ENCODE measurements around the gene GRK6. TPM values are rescaled to one million over a fixed set of nuclear protein-coding genes. Genes with fewer than 3 reads are reported as not detected.

GRK6 gene
- total RNA-seq, 1 donor from 2014 or later, result 28.7 TPM

GRCh38 chr5:177382423-177383029 lies 44.0 kb upstream of the GRK6 start:
- no peak overlapping the region for H3K4me3 ChIP-seq
- H3K27ac ChIP-seq, result no peak overlapping the region
- H3K9me3 ChIP-seq, result no peaks in the 10 kb centered on the region
- no peak for TF ChIP-seq POLR2AphosphoS5 (IDR thresholded peaks at IDR 0.05; ENCODE audit: insufficient read depth in 1 of 2, low read depth in 1 of 2)
- TF ChIP-seq POLR2A (IDR thresholded peaks at IDR 0.05), result no peak
- TF ChIP-seq CTCF (IDR thresholded peaks at IDR 0.05), result no peak
- intact Hi-C loops (cut with DNase I), result no loop called here
- H3K27me3 ChIP-seq, result no peaks in the 10 kb centered on the region
- peaks cover 18% of the 10 kb centered on the region for H3K4me1 ChIP-seq
- DNase-seq (ENCODE audit: extremely low spot score in 2 of 2), result no peak
- no peaks in the 10 kb centered on the region for H3K36me3 ChIP-seq

GRCh38 chr5:177383181-177383580 lies 43.3 kb upstream of the GRK6 start:
- Histone ChIP-seq H3K4me1 (peaks cover 23% of the 10 kb centered on the region), H3K4me3 (no peak overlapping the region), H3K36me3 (no peaks in the 10 kb centered on the region), H3K9me3 (no peaks in the 10 kb centered on the region), H3K27me3 (no peaks in the 10 kb centered on the region), H3K27ac (no peak overlapping the region)
- TF ChIP-seq POLR2A (IDR thresholded peaks at IDR 0.05), result no peak
- no peak for TF ChIP-seq POLR2AphosphoS5 (IDR thresholded peaks at IDR 0.05; ENCODE audit: insufficient read depth in 1 of 2, low read depth in 1 of 2)
- TF ChIP-seq CTCF (IDR thresholded peaks at IDR 0.05), result no peak
- no peak for DNase-seq (ENCODE audit: extremely low spot score in 2 of 2)
- intact Hi-C loops (cut with DNase I), result no loop called here

GRCh38 chr5:177384134-177384533 lies 42.3 kb upstream of the GRK6 start, which contains the start of gene SLC34A1:
SLC34A1 (plus strand) TSS chr5:177384434; CDS start chr5:177385742, 1,308 bp downstream.
- Histone ChIP-seq H3K4me1 (peaks cover 33% of the 10 kb centered on the region), H3K9me3 (no peaks in the 10 kb centered on the region), H3K27me3 (no peaks in the 10 kb centered on the region), H3K27ac (no peak within 1 kb of the TSS), H3K36me3 (no peaks in the 10 kb centered on the region), H3K4me3 (no peak within 1 kb of the TSS)
- DNase-seq (ENCODE audit: extremely low spot score in 2 of 2), result no peak
- TF ChIP-seq POLR2A (IDR thresholded peaks at IDR 0.05), result no peak
- no peak for TF ChIP-seq CTCF (IDR thresholded peaks at IDR 0.05)
- TF ChIP-seq POLR2AphosphoS5 (IDR thresholded peaks at IDR 0.05; ENCODE audit: insufficient read depth in 1 of 2, low read depth in 1 of 2), result no peak
- intact Hi-C loops (cut with DNase I), result no loop called here

- TF ChIP-seq CTCF (IDR thresholded peaks at IDR 0.05), result no peak
- TF ChIP-seq POLR2A (IDR thresholded peaks at IDR 0.05), result no peak
- no peak for TF ChIP-seq POLR2AphosphoS5 (IDR thresholded peaks at IDR 0.05; ENCODE audit: insufficient read depth in 1 of 2, low read depth in 1 of 2)
- H3K9me3 ChIP-seq, result no peaks in the 10 kb centered on the region
- H3K27ac ChIP-seq, result no peak overlapping the region
- H3K27me3 ChIP-seq, result no peaks in the 10 kb centered on the region
- H3K4me3 ChIP-seq, result no peak overlapping the region
- no peaks in the 10 kb centered on the region for H3K36me3 ChIP-seq
- DNase-seq (ENCODE audit: extremely low spot score in 2 of 2), result no peak
- H3K4me1 ChIP-seq, result peaks cover 46% of the 10 kb centered on the region
- intact Hi-C loops (cut with DNase I), result no loop called here
These were observed 40.8 kb upstream of the GRK6 start for GRCh38 chr5:177385720-177386119.

GRCh38 chr5:177386542-177386941 lies 39.9 kb upstream of the GRK6 start:
- Histone ChIP-seq H3K9me3 (no peaks in the 10 kb centered on the region), H3K4me3 (no peak overlapping the region), H3K27me3 (no peaks in the 10 kb centered on the region), H3K27ac (no peak overlapping the region), H3K4me1 (peaks cover 46% of the 10 kb centered on the region), H3K36me3 (no peaks in the 10 kb centered on the region)
- TF ChIP-seq POLR2AphosphoS5 (IDR thresholded peaks at IDR 0.05; ENCODE audit: insufficient read depth in 1 of 2, low read depth in 1 of 2) (no peak), POLR2A (IDR thresholded peaks at IDR 0.05) (no peak), CTCF (IDR thresholded peaks at IDR 0.05) (no peak)
- DNase-seq (ENCODE audit: extremely low spot score in 2 of 2), result no peak
- intact Hi-C loops (cut with DNase I), result no loop called here

Measured in vagina (tissue), 2 donors.